ENCODE measurements around the gene PCDHA13.
"Not testable (repeated sequence)": the region's sequence is repeated elsewhere in the genome, so short reads cannot be mapped to it uniquely, and the experiment has no call there.

PCDHA13 gene

DNA sequence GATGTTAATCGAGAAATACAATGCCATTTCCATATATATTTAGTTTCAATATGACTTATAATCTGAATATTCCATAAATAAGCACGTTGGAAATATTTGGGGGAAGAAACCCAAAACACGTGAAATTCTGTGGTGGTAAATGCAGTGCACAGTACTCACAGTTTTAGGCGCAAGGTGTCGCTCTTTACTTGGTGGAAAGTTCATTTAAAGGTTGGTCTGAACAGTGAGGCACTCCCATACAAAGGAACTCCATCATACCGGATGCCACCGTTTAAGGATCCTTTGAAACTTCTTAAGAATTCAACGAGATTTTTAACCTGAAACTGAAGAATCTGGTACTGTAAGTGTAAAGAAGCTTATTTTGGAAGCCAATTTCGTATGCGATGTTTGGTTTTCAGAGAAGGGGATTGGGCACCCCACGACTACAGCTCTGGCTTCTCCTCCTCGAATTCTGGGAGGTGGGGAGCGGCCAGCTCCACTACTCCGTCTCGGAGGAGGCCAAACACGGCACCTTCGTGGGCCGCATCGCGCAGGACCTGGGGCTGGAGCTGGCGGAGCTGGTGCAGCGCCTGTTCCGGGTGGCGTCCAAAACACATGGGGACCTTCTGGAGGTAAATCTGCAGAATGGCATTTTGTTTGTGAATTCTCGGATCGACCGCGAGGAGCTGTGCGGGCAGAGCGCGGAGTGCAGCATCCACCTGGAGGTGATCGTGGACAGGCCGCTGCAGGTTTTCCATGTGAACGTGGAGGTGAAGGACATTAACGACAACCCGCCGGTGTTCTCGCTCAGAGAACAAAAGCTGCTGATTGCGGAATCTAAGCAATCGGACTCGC, 13.0 kb upstream of the PCDHA13 start, which contains the start of gene PCDHA11:
Gene PCDHA11 (plus strand): TSS at position 237 of the 834 bp plus-strand sequence. CDS start 147 bp downstream, at position 384.
- DNase-seq (ENCODE audit: low spot score): no peak

DNA sequence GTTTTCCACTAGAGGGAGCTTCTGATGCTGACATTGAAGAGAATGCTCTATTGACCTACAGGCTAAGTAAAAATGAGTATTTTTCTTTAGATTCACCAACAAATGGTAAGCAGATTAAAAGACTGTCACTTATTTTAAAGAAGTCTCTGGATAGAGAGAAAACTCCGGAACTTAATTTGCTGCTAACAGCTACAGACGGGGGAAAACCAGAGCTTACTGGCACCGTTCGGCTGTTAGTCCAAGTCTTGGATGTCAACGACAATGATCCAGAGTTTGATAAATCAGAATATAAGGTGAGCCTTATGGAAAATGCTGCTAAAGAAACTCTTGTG, 12.4 kb upstream of the PCDHA13 start:
- no peak for DNase-seq (ENCODE audit: low spot score)

GRCh38 chr5:140870221-140871201, 11.4 kb upstream of the PCDHA13 start:
- no peak for DNase-seq (ENCODE audit: low spot score)

DNA sequence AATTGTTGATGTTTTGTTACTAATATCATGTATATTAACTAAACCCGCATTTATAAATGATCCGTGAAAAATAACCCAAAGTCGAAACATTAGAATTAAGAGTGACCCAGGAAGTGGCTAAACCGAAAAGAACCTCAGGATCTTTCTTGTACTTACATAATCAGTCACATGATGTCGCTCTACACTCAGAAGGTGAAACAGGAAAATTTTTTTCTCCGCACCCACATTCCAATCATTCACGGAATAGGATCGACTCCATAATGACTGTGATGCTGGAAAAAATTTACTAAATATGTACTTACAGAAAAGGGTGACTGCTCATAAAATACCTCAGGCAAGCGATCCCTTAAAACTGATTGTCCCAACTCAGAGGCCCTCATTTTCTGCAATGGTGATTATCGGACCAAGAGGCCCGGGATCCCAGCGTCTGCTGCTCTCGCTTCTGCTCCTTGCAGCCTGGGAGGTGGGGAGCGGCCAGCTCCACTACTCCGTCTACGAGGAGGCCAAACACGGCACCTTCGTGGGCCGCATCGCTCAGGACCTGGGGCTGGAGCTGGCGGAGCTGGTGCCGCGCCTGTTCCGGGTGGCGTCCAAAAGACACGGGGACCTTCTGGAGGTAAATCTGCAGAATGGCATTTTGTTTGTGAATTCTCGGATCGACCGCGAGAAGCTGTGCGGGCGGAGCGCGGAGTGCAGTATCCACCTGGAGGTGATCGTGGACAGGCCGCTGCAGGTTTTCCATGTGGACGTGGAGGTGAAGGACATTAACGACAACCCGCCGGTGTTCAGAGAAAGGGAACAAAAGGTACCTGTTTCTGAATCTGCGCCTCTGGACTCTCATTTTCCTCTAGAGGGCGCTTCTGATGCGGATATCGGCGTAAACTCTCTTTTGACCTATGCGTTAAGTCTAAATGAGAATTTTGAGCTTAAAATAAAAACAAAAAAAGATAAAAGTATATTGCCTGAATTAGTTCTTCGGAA, 6.5 kb upstream of the PCDHA13 start, which contains the start of gene PCDHA12:
Gene PCDHA12 (plus strand): TSS at position 224 of the 981 bp plus-strand sequence. CDS start 165 bp downstream, at position 389.
- no peak for DNase-seq (ENCODE audit: low spot score)

DNA sequence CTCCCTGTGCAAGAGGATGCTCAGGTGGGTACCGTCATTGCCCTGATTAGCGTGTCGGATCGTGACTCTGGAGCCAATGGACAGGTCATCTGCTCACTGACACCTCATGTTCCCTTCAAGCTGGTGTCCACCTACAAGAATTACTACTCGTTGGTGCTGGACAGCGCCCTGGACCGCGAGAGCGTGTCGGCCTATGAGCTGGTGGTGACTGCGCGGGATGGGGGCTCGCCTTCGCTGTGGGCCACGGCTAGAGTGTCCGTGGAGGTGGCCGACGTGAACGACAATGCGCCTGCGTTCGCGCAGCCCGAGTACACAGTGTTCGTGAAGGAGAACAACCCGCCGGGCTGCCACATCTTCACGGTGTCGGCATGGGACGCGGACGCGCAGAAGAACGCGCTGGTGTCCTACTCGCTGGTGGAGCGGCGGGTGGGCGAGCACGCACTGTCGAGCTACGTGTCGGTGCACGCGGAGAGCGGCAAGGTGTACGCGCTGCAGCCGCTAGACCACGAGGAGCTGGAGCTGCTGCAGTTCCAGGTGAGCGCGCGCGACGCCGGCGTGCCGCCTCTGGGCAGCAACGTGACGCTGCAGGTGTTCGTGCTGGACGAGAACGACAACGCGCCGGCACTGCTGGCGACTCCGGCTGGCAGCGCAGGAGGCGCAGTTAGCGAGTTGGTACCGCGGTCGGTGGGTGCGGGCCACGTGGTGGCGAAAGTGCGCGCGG, 5.2 kb upstream of the PCDHA13 start:
- DNase-seq (ENCODE audit: low spot score): not testable (repeated sequence)

DNA sequence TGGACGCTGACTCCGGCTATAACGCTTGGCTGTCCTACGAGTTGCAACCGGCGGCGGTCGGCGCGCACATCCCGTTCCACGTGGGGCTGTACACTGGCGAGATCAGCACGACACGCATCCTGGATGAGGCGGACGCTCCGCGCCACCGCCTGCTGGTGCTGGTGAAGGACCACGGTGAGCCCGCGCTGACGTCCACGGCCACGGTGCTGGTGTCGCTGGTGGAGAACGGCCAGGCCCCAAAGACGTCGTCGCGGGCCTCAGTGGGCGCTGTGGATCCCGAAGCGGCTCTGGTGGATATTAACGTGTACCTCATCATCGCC, 4.7 kb upstream of the PCDHA13 start:
- no peak for DNase-seq (ENCODE audit: low spot score)

GRCh38 chr5:140882591-140882899, 621 bp downstream of the PCDHA13 start:
- DNase-seq (ENCODE audit: low spot score): no peak

- DNase-seq (ENCODE audit: low spot score): no peak
Observed at GRCh38 chr5:140883373-140883772, 1.4 kb downstream of the PCDHA13 start.

GRCh38 chr5:140883927-140884697, 2.2 kb downstream of the PCDHA13 start:
- no peak for DNase-seq (ENCODE audit: low spot score)

DNA sequence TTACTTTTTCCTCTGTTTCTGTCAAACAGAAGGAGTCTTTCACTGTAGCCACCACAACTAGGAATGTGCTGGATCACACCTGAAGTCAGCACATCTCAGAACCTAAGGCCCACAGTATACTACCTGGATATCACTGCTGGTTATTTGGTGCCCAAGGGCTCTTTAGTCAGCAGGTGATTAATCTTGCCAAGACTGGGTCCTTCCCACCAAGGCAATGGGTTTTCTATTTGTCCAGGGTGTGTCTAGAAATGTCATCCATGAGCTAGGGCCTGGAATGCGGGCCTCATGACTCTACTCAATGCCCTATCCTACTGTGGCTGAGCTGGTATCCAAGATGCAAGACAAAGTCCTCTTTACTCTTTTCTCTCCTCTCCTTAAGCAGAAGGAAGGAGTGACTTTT, 34.4 kb downstream of the PCDHA13 start:
- no peak for DNase-seq (ENCODE audit: low spot score)

- DNase-seq (ENCODE audit: low spot score): no peak
Observed at GRCh38 chr5:140923601-140924000, 41.7 kb downstream of the PCDHA13 start.

- no peak for DNase-seq (ENCODE audit: low spot score)
Observed at GRCh38 chr5:140925806-140926442, 44.0 kb downstream of the PCDHA13 start, which contains the start of gene PCDHAC1. Gene PCDHAC1, plus strand, starts transcription at chr5:140926299. Its CDS starts 594 bp downstream, at chr5:140926893.

DNA sequence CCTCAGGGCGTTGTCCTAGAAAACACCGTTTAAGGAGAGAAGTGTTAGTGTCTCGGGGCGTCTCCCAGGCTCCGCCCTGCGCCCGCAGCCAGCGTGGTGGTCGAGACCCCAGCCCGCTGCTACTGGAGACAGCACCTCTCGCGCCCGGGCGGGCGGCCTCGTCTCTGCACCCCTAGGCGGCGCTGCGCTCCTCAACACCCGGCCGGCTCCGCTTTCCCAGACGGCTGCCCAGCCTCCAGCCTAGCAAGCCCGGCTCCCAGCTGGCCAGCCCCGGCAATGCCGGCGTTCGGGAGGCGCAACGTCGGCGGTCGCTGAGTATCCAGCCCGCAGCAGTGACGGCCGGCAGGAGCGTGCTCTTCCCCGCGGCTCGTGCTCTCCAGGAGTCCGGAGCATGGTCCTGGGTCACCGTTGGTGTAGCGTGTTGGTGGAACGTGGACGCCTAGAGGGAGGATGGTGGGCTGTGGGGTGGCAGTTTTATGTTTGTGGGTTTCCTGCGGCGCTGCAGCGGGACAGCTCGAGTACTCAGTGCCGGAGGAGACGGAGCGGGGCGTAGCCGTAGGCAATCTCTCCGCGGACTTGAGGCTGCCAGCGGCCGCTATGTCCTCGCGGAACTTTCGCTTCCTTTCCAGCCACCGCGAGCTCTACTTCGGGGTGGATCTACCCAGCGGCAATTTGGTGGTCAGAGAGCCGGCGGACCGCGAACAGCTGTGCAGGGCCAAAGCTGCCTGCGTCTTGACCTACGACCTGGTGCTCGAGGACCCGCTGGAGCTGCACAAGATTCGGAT, 44.7 kb downstream of the PCDHA13 start:
- DNase-seq (ENCODE audit: low spot score): no peak

- DNase-seq (ENCODE audit: low spot score): no peak
Observed at GRCh38 chr5:140927228-140927573, 45.3 kb downstream of the PCDHA13 start.
